GM19397 (cell line): ENCODE data around the gene RXYLT1.

ENCODE experiments used
- ATAC-seq: cut with Tn5 transposase; IDR thresholded peaks from one replicate; pipeline ENCODE4 v1.9.1; 2021; ENCODE audit warnings: mild to moderate bottlenecking, moderate library complexity; ENCODE audit not compliant: unreplicated experiment

Gene RXYLT1

DNA sequence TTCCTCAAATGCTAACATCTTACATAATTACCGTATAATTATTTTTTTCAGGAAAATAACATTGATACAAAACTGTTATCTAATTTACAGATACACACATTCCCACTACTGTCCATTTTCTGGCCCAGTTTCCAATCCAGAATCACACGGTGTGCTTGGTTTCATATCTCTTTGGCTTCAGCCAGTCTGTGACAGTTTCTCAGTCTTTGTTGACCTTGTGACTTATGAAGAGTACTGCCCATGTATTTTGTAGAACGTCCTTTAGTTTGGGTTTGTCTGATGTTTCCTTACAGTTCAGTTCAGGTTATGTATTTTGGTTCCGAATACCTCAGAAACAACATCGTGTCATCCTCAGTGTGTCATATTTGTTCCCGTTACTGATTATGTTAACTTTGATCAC is 16.2 kb downstream of the RXYLT1 start:
- ATAC-seq = no peak

DNA sequence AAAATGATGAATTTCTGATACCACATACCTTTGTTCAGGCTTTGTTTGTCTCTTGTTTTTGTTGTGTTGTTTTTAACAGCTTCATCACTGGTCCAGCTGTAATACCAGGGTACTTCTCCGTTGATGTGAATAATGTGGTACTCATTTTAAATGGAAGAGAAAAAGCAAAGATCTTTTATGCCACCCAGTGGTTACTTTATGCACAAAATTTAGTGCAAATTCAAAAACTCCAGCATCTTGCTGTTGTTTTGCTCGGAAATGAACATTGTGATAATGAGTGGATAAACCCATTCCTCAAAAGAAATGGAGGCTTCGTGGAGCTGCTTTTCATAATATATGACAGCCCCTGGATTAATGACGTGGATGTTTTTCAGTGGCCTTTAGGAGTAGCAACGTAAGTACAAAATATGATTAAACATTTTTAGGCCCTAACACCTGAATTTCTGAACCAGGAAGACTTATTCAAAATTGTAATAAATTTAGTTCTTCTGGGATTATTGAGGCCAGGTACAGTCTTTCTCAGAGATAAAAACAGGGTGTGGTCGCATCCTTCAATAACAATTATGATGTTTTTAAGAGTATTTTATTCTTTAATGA is 22.4 kb downstream of the RXYLT1 start:
- ATAC-seq = no peak

DNA sequence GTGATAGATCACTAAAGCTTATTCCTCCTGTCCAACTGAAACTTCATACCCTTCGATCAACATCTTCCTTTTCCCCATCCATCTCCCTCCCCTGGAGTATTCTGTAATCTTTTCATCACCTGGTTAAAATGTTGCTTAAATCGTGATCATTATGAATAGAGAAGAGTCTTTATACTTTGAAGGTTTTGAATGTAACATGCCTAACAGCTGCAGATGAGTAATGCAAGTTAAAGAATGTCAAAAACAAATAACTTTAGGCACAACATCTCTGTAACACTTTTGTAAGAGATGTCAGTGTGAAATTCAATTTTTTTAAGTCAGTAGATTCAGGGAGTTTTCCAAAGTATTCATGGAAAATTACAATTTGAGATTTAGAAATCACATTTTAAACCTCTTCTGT is 25.0 kb downstream of the RXYLT1 start:
- no peak for ATAC-seq

DNA sequence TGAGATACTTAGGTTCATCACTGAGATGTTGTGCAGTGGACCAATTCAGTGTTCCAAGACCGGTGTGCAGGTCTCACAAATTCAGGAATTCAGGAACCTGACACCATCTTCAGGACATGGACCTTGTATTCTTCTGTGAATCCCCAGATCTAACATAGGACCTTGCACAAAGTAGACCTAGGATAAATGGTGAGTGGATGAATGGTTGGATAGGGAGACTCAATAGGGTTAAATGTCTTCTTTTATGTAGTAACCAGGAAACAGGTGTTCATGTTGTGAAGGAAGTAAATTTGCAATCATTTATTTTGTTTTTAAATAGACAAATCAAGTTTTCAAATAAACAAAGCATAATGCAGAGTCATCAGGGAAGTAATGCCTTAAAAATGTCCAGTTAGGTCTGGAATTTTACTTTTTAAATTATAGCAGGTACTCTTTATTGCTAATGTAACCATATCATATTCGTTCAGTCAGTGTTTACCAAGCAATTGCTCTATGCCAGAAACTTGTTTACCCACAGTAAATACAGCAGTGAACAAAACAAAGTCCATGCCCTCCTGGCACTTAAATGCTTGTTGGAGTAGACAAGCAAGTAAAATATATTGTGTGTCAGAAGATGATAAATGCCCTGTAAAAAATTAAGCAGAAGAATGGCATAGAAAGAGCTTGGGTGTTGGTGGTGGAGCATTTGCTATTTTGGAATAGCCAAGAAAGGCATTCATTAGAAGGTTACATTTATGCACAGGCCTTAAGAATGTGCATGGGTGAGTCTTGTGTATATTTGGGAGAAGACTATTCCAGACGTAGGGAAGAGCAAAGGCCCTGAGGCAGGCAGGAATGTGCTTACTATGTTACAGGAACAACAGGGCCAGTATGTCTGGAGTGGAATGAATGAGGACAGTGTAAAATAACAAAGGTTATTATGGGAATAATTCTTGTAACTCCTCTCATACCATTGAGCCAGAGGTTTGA is 26.3 kb downstream of the RXYLT1 start:
- no peak for ATAC-seq

DNA sequence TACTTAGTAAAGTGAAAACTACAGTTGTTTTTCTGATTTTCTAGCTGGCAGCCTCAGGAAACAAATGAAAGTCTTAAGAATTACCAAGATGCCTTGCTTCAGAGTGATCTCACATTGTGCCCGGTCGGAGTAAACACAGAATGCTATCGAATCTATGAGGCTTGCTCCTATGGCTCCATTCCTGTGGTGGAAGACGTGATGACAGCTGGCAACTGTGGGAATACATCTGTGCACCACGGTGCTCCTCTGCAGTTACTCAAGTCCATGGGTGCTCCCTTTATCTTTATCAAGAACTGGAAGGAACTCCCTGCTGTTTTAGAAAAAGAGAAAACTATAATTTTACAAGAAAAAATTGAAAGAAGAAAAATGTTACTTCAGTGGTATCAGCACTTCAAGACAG is 28.9 kb downstream of the RXYLT1 start:
- no peak for ATAC-seq

DNA sequence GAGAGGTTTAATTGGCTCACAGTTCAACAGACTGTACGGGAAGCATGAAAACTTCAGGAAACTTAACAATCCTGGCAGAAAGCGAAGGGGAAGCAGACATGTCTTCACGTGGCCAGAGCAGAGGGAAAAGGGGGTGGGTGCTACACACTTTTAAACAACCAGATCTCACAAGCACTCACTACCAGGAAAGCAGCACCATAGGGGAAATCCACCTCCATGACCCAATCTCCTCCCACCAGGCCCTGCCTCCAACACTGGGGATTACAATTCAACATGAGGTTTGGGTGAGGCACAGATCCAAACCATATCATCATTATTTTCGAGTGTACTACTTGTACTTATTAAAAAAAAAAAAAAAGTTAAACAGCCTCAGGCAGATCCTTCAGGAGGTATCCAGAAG is 29.9 kb downstream of the RXYLT1 start:
- no peak for ATAC-seq

DNA sequence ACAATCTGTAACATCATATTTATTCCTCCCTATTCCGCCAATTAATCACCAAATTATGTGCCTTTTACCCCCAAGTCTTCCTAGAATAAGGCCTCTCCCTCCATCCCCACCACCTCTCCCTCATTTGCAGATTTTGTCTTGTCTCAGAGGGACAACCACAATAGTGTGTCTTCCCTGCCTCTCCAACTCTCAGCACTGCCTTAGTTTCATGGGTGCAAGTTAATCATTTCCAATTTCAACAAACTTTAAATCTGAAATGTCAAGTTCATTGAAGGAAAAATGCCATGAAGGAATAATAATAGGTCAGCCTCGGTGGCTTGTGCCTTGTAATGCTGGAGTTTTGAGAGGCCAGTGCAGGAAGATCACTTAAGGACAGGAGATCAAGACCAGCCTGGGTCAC is 31.6 kb downstream of the RXYLT1 start:
- ATAC-seq = no peak

DNA sequence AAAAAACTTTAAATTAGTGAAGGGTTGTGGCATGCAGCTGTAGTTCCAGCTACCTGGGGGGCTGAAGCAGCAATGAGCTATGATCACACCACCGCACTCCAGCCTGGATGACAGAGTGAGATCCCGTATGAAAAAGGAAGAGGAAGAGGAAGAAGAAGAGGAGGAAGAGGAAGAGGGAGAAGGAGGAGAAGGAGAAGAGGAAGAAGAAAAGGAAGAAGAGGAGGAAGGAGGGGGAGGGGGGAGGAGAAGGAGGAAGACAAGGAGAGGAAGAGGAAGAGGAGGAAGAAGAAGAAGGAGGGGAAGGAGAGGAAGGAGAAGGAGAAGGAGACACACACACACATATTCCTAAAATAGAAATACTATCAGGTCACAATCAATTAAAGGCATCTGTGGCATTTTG is 32.0 kb downstream of the RXYLT1 start:
- no peak for ATAC-seq

DNA sequence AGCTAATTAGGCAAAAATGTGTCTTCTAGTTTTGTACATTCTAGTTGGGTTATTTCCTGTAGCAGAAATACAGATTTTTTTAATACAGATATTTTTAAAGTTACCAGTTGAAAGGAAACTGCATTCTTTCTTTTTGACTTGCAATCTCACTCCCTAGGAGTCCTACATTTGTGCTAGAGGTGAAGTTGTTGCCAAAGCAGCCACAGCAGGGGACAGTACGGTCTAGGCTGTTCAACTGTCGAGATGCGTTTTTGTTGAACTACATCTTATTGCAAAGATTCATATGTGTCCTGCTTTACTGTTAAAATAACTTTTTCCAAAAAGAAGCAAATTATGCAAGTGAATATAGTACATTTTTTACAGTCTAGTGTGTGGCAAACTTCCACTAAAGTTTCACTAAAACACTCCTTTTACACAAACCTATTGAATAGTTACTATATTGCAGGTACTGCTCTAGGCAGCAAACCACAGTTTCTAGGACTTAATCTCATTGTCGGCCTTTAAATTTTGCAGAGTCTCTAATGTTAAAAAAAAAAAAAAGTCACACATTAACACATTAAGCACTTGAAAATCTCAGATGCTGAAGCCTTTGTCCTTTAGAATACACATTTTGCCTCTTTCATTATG is 34.5 kb downstream of the RXYLT1 start:
- ATAC-seq = peak; percentile 35

DNA sequence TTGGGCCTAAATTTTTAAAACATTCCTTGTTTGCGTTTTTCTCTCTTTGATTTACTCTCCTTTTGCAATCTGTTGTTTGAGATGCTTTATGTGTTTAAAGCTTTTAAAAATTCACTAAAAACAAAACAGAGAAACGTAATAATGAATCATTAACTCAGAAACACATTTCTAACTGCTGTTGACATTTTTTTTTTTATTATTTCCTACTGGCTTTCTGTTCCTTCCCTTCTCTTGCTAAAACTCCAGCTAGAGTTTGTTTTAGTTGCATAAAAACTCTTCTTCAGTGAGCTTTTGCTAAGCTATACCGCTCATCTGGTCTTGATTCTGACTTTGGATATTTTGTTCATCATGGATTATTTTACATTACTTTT is 35.8 kb downstream of the RXYLT1 start:
- ATAC-seq = no peak

DNA sequence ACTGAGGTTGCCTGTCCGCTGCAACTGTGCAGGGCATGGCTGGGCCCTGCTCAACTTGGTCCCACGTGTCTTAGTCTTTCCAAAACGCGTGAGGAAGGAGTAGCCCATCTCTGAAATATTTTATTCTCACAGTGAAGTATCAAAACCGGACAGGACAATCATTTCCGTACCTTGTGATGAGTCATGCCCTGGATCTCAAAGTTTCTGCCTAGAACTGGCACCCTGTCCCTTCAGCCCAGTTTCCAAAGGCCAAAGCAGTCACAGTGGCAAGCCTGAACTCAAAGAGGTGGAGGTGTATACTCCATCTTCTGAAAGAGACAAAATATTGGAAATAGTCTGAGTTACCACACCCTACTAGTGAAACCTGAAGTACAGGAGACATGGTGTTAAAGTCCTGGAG is 36.3 kb downstream of the RXYLT1 start:
- no peak for ATAC-seq

DNA sequence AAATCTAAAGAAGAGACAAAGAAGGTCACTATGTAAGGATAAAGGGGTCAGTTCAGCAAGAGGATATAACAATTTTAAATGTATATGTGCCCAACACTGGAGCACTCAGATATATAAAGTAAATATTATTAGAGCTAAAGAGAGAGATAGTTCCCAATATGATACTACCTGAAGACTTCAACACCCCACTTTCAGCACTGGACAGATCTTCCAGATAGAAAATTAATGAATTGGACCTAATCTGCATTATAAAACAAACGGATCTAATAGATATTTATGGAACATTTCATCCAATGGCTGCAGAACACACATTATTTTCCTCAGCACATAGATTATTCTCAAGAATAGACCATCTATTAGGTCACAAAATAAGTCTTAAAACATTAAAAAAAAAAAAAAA is 40.7 kb downstream of the RXYLT1 start:
- no peak for ATAC-seq

DNA sequence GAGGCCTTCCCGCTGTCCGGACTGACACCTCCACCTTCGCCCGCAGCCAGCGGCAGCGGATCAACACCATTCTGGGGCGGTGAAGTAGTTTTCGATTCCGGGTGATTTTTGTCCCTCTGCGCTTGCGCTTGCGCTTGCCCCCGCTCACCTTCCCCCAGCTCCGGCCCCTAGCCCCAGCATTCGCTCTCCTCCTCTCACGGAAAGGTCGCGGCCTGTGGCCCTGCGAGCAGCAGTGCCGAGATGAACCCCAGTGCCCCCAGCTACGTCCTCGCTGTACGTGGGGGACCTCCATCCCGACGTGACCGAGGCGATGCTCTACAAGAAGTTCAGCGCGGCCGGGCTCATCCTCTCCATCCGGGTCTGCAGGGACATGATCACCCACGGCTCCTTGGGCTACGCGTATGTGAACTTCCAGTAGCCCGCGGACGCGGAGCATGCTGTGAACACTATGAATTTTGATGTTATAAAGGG is 42.1 kb downstream of the RXYLT1 start:
- peak; percentile 74 for ATAC-seq

DNA sequence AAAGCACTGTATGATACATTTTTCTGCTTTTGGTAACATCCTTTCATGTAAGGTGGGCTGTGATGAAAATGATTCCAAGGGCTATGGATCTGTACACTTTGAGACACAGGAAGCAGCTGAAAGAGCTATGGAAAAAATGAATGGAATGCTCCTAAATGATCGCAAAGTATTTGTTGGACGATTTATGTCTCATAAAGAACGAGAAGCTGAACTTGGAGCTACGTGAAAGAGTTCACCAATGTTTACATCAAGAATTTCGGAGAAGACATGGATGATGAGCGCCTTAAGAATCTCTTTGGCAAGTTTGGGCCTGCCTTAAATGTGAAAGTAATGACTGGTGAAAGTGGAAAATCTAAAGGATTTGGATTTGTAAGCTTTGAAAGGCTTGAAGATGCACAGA is 42.6 kb downstream of the RXYLT1 start:
- no peak for ATAC-seq

DNA sequence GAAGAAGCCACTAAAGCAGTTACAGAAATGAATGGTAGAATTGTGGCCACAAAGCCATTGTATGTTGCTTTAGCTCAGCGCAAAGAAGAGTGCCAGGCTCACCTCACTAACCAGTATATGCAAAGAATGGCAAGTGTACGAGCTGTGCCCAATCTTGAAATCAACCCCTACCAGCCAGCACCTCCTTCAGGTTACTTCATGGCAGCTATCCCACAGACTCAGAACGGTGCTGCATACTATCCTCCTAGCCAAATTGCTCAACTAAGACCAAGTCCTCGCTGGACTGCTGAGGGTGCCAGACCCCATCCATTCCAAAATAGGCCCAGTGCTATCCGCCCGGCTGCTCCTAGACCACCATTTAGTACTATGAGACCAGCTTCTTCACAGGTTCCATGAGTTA is 43.3 kb downstream of the RXYLT1 start:
- ATAC-seq = no peak

DNA sequence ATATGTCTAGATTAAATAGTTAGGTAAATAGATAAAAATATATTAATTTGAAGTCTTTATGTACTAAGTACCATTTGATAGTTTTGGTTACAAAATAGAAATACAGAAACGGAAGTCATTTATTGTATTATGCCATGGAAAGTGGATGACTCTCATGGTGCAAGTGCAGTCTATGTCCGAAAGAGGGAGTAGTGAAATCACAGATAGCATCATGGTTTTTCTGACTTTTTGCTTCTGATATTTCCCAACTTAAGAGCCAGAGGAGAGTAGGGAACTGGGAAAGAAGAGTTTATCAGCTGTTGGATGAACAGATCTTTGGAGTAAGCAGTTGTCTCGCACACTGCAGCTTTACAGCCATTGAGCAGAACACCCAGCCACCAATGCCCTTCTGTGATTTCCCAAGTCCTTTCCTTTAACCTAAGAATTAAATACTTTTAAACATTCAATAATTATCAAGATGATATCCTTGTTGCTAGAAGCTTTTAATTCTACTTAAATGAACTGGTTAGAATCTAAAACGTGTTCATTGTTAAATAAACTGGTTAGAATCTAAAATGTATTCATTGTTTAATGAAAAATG is 46.4 kb downstream of the RXYLT1 start:
- no peak for ATAC-seq

DNA sequence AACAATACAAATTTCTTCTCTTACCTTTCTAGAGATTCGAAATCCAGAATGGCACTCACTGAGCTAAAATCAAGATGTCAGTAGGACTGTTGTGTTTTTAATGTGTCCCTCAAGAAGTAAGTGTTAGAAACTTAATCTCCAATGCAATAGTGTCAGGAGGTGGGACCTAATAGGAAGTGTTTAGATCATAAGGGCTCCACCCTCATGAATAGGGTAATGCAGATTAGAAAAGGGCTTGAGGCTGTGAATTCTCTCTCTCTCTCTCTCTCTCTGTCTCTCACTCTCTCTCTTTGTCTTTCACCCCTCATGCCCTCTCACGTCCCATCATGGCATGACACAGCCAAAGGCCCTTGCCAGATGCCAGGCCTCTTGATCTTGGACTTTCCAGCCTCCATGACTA is 49.2 kb downstream of the RXYLT1 start:
- ATAC-seq = no peak

DNA sequence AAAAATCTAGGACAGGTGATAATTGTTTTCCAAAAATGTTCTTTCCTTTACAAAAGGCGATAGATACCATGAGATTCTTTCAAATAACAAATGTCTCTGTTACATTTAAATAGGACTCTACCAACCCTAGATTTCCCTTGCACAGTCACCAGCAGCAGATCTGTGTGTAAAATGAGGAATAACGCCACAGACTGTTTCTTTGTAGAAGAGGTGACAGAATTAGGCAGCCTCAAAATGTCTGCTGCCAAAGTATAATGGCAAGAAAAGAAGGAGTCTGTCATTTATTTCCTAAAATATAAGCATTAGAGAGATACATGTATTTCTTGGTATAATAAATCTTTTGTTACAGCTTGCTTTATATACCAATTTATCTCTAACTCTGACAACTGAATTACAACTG is 56.3 kb downstream of the RXYLT1 start:
- ATAC-seq = no peak

DNA sequence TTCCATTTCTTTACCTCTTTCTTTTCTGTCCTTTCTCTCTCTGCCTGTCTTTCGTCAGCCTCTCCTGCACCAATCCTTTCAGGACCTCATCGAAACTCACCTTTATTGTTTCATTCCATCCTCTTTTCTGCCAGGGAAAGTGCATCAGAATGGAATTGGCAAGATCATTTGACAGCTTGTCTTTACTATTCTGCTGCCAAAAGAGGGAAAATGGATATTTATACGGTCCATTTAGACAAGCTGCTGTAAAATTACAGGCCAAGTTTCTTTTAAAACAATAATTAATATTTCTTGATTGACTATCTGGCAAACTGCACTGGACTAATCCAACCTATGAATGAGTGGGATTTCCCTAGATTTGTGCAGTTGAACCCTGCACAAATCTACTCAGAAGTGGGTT is 57.2 kb downstream of the RXYLT1 start:
- no peak for ATAC-seq

DNA sequence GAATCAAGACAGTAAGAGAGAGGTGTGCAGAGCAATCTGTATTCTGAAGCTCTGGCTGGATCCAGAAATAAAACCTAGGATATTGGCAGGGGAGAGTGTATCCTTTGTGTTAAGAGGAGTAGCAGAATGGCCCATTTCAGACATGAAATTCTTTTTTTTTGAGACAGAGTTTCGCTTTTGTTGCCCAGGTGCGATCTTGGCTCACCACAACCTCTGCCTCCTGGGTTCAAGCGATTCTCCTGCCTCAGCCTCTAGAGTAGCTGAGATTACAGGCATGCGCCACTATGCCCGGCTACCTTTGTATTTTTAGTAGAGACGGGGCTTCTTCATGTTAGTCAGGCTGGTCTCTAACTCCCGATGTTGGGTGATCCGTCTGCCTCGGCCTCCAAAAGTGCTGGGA is 58.7 kb downstream of the RXYLT1 start:
- no peak for ATAC-seq

DNA sequence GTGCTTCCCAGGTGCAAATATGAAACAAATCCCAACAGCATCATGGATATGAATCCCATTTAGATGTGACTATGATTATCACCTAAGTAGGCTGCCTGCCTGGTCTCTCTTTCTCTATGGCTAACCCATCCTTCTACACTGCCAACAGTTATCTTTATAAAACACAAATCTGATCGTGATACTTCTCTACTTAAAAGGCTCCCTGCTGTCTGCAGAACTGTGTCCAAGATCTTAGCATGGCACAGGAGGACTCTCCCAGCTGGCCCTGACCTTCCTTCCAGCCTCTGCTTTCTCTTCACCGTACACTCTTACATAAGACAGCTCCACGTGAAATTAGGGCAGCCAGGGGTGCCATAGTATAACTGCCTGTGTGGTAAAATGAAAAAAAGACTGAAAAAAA is 61.3 kb downstream of the RXYLT1 start:
- ATAC-seq = no peak

DNA sequence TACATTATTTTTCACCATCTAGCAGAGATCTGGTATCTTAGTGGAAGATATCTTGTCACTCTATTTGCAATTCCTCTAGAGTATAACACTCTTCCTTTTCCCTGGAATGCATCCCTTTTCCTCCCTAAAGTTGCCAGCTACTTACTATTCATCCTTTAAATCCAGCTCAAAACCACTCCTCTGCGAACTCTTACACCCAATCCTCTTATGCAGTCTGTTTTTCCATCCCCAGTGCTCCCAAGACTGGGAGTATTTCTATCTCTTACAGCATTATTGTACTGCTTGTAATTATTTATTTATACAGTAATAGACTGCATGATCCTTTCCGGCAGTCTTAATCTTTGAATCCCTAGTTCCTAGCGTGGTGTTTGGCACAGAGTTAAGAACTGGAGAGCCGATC is 61.9 kb downstream of the RXYLT1 start:
- no peak for ATAC-seq
